Urothelium cell line (cell line): ENCODE data around the gene AJM1.
A peak's percentile ranks its signal among the peaks of the same experiment; 100 is the strongest.
"Not testable (repeated sequence)": the region's sequence is repeated elsewhere in the genome, so short reads cannot be mapped to it uniquely, and the experiment has no call there.

Experiments used
- DNase-seq: peaks from one replicate; pipeline ENCODE4 v3.0.0; 2011; ENCODE audit warnings: low spot score, mixed read lengths
- FAIRE-seq: peaks from 2 replicates; lab custom pipeline; 2011; peaks lifted over from hg19 to GRCh38; lab: Jason Lieb, UNC

Gene AJM1

DNA sequence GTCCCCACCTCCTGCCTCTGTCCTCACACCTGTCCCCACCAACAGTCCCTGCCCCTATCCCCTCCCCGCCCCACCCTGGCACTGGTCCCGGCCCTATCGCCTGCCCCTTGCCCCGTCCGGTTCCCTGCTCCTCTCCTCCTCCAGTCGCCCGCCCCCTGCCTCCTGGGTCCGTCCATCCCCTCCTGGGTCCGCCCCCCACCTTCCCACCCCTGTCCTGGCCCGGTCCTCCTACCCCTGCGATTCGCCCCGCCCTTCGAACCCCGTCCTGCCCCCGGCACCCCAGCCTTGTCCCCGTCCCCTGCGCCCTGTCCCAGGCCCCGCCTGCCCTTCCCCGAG lies 23.5 kb downstream of the AJM1 start:
- FAIRE-seq (no peak), DNase-seq (no peak)

DNA sequence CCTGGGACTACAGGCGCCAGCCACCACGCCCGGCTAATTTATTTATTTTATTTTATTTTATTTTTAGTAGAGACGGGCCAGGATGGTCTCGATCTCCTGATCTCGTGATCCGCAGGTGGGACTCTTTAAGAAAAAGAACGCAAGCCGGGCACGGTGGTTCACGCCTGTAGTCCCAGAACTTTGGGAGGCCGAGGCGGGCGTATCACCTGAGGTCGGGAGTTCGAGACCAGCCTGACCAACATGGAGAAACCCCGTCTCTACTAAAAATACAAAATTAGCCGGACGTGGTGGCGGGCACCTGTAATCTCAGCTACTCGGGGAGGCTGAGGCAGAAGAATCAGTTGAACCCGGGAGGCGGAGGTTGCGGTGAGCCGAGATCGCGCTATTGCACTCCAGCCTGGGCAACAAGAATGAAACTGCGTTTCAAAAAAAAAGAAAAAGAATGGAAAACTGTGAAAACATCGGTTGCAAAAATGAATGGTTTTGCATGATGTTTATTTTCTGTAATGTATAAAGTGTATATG lies 24.7 kb downstream of the AJM1 start:
- FAIRE-seq, DNase-seq: not testable (repeated sequence)

DNA sequence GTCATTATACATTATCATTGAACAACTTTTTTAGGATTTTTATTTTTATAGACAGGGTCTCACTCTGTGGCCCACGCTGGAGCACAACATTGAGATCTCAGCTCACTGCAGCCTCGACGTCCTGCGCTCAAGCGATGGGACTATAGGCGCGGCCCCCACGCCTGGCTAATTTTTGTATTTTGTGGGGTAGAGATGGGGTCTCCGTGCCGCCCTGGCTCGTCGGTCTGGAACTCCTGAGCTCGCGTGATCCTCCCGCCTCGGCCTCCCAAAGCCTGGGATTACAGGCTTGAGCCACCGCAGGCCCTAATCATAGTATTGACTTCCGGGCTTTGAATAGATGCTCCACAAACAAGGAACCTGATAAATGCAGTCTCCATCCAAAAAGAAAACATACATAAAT lies 25.2 kb downstream of the AJM1 start:
- FAIRE-seq = no peak
- DNase-seq = no peak

DNA sequence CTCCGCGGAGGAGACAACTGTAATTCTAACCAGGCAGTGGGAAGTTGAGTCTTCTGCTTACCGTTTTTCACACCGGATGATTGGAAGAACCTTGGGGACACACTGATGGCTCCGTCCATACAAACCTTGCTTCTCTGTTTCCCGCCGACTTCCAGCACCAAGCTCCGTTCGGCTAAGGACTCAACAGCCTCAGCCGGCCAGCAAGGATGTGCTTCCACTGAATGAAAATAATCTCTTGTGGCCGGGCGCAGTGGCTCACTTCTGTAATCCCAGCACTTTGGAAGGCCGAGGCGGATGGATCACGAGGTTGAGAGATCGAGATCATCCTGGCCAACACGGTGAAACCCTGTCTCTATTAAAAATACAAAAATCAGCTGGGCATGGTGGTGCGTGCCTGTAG lies 25.6 kb downstream of the AJM1 start:
- FAIRE-seq = no peak

DNA sequence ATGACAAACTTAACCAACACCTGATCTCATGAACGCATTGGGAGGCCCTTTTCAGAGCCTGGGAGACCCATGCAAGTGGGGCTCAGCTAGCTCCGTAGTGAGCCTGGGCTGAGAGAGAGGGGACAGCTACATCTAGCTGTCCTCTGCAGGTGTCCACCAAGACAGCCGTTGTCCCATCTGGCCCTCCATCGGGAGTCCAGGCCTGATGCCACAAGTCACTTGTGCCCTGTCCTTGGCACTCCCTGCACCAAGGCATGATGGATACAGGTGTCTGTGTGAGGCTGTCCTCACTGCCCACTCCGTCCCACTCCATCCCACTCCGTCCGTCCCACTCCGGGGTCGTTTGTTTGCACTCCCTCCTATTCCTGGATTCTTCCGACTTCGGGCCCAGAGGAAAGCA lies 26.4 kb downstream of the AJM1 start:
- DNase-seq (no peak), FAIRE-seq (no peak)

More for the DNA sequence above, 25.6 kb downstream of the AJM1 start:
- no peak for DNase-seq

DNA sequence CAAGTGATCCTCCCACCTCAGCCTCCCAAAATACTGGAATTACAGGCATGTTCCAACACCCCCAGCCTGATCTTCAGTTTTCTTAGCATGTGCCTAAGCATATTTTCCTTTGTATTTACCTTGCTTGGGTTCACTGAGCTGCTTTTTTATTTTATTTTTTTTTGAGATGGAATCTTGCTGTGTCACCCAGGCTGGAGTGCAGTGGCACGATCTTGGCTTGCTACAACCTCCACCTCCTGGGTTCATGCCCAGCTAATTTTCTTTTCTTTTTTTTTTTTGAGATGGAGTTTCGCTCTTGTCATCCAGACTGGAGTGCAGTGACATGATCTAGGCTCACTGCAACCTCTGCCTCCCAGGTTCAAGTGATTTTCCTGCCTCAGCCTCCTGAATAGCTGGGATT lies 27.3 kb downstream of the AJM1 start:
- not testable (repeated sequence) for DNase-seq, FAIRE-seq

DNA sequence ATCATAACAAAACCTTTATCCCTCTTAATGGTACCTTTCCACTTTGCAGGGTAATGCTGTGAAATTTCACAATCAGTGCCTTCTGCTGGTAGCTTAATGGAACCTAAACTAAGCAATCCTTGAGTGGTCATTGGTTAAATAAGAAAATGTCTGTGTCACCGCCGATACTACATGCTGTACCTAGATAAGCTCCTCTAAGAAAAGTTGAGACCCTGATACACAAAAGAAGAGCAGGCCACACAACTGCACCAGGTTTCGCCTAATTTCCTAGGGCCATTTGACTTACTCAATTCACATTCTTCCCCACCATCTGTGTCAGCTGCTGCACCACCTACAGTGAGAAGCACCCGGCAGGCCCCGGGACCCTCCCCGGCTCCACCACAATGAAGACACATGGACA lies 32.9 kb downstream of the AJM1 start:
- no peak for FAIRE-seq
- DNase-seq = no peak

DNA sequence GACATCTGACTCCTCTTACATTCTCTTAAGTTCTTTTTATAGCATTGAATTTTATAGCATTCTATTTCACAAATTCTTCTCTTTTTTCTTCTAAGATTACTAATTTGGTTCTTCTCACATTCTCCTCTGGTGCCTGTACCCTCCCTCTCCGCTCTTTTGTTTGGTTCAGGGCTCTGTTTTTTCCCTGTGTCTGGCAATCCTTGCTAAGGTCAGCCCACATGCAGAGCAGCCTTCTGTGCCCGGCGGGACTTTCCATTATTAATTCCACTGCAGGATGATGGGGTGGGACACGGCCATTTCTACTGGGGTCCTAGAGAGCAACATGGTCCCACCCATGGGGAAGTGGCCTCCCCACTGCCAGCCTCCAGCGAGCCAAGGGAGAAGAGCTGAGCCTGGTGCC lies 34.2 kb downstream of the AJM1 start:
- FAIRE-seq (no peak), DNase-seq (no peak)

DNA sequence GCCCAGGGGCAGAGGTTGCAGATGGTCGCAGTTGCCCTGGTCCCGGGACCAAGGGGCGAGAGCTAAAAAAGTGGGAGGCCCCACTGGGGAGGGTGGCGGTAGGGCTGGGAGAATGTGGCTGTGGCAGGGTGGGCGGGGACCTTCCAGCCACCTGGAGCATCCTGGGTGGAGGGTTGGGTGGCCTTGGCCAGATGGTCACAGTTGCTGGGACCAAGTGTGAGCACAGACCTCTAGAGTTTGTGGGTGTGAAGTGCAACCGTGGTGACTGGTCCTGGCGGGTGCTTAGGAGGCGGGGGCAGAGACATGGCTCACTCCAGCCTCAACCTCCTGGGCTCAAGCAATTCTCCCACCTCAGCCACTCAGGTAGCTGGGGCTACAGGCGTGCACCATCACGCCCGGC lies 38.4 kb downstream of the AJM1 start:
- DNase-seq (no peak), FAIRE-seq (no peak)

DNA sequence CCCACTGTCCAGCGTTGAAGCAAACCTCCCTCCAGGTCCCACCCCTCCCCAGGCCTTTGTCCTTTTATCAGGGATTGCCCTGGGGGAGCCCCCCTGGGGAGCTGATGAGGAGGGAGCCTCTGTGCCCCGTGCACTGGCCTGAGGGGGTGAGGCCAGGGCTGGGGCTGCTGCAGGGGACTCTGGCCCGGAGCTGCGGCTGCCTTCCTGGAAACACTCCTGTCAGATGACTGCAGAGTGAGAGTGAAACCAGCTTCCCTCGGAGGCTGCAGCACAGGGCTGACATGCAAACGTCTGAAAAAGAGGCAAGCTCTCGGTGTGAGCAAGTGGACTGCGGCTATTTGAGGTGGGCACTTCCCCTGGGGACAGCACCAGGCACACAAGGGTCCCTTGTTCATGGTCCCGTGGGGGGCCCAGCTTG lies 39.4 kb downstream of the AJM1 start:
- FAIRE-seq = no peak
- no peak for DNase-seq

DNA sequence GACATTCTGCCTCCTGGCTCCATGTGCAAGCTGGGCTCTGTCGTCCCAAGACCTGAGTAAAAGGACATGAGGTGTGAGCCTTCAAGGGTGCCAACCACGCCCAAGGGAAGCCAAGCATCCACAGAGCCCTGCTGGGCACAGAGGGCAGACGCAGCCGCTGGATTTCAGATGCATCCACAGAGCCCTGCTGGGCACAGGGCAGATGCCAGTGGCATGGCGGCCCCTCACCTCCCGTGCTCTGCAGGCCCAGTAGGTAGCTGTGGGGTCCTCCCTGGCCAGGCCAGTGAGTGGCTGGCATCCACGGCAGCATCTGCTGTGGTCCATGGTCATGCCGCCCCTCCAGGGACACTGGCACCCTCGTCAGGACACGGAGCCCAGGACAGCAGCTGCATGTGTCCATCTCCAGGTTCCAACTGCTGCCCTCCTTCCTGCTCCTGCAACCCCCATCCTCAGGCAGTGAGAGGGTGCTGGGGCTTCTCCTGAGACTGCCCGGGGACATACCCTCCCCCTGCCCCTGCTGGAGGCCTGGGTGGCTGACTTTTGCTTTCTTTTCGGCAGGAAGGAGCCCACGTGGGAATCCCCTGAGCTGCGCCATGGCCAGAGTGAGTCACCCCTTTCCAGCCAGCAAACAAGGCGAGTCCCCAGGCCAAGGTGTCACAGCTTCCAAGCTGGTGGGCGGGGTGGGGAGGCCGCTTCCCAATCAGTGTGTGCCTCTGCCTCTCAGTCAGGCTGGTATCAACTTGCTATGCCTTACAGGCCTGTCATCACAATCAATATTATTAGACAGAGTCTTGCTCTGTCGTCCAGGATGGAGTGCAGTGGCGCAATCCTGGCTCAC lies 40.0 kb downstream of the AJM1 start:
- no peak for FAIRE-seq

DNA sequence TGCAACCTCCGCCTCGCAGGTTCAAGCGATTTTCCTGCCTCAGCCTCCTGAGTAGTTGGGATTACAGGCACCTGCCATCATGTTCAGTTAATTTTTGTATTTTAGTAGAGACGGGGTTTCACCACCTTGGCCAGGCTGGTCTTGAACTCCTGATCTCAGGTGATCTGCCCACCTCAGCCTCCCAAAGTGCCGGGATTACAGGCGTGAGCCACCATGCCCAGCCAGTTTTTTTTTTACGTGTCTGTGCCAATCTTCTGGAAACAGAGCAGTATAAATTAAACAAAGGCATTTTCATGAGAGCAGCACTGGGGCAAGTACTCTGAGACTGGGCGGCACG lies 40.6 kb downstream of the AJM1 start:
- not testable (repeated sequence) for FAIRE-seq, DNase-seq

More for the DNA sequence above, 40.0 kb downstream of the AJM1 start:
- peak; percentile 77 for DNase-seq

DNA sequence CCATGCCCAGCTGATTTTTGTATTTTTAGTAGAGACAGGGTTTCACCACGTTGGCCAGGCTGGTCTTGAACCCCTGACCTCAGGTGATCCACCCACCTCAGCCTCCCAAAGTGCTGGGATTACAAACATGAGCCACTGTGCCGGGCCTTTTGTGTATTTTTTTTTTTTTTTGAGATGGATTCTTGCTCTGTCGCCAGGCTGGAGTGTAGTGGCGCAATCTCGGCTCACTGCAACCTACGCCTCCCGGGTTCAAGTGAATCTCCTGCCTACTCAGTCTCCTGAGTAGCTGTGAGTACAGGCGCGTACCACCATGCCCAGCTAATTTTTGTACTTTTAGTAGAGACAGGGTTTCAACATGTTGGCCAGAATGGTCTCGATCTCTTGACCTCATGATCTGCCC lies 41.4 kb downstream of the AJM1 start:
- DNase-seq, FAIRE-seq: not testable (repeated sequence)

DNA sequence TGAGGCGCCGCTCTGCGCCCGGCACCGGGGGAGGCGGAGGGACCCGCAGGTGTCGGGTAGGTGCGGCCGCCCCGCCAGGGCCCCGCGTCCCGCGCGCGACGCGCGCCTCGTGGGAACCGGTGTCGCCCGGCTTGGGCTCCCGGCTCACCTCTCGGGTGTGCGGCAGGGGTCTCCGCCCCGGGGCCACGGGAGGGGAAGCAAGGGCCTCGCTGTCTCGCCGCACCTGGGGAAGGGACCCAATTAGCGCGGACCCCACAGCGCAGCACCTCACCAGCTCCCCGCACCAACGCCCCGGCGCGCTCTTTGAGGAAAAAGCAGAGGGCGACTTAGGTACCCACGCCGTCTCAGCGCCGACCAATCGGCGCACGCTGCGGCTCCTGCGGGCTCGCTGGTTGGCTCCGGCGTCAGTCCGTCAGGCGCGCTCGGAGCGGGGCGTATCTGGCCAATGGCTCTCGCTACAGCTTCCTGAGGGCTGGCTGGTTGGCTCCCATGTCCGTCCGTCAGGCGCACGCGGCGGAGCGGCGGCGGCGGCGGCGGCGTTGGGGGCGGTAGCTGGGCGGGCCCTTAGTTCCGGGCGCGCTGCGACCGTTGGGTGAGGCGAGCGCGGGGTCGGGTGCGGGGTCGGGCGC lies 43.8 kb downstream of the AJM1 start, which contains the start of gene TRAF2:
TRAF2 (plus strand) TSS at position 567 of the 629 bp plus-strand sequence. CDS start 12,225 bp downstream, outside the sequence.
- peak; percentile 100 for DNase-seq
- FAIRE-seq = no peak

DNA sequence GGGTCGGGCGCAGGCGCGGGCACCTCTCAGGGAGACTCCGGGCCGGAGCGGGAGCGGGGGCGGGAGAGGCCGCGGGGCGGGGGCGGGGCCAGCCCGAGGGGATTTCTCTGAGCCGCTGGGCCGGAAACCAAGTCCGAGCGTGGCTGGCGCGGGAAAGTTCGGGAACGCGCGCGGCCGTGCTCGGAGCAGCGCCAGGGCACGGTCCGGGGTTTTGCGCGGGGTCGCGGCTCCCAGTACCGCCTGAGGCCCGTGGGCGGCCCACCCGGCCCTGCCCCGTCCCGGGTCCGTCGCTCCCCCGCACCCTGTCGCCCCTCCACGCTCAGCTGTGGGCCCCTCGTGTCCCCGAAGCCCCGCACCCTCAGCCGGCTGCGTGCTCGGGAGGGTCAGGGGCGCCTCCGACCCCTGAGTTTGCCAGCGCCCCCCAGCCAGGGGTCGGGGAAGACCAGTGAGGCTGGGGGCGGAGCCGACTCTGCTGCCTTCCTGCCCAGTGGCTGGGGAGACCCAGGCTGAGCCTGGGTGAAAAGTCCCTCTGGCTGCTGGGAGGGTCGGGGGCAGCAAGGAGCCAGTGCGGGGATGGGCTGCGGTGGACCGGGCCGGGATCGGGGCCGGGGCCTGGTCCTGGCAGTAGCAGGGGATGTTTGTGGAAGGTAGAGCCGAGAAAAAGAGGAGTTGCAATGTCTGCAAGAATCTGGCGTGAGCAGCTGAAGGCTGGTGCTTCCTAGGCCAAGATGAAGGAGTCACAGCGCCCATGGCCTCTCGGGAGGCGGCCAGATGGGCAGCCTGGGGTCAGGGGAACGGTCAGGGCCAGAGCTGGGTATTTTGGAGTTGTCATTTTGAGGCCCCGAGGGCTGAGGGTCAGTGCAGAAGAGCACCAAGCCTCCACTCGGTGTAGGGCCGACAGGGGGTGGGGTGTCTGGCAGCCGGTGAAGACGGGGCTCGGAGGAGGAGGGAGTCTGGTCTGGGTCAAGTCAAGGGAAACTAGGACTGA lies 44.6 kb downstream of the AJM1 start:
- FAIRE-seq (no peak), DNase-seq (no peak)

DNA sequence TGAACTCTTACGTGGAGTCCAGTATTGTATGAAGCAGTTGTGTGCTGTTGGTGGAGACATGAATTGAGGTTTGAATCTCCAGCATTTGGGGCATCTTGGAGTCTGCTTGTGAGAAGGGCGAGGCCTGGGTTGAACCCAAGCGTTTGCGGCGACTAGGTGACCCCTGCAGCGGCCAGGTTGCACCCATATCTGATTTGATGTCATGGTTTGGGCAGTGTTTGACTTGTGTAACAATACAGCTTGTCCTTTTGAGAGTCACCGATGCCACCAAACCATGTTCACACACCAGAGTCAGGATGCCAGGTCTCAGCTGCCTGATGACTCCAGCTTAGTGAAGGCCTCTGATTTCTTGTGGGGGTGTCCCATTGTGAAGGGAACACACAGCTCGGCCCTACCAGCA lies 46.2 kb downstream of the AJM1 start:
- DNase-seq (no peak), FAIRE-seq (no peak)

DNA sequence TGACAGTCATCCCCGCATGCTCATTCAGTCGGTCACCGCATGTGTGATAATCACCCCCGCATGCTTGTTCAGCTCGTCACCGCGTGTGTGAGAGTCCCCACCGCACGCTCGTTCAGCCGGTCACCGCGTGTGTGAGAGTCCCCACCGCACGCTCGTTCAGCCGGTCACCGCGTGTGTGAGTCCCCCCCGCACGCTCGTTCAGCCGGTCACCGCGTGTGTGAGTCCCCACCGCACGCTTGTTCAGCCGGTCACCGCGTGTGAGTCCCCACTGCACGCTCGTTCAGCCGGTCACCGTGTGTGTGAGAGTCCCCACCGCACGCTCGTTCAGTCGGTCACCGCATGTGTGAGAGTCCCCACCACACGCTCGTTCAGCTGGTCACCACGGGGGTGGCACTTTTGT lies 47.6 kb downstream of the AJM1 start:
- no peak for FAIRE-seq
- no peak for DNase-seq

DNA sequence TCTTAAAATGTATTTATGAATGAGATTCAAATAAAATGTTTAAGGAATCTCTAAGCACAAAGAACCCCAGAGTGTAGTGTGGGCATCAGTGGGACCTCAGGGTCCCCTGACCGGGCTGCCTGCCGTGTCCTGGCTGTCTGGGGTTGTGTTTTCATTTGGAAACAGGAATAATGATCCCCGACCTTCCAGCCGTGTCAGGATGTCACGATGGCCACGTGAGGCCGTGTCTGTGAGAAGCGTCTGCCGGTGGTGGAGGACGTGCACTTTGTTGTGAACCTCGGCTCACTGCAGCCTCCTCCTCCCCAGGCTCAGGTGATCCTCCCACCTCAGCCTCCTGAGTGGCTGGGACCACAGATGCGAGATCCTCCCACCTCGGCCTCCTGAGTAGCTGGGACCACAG lies 48.4 kb downstream of the AJM1 start:
- DNase-seq (no peak), FAIRE-seq (no peak)
